HUES48 (cell line): ENCODE results near the gene CNTN4.

Source experiments
- H3K27ac ChIP-seq: one replicate; pipeline ENCODE4 v1.7.0; 2013; ENCODE audit warnings: low read depth, low read length, inconsistent platforms
- H3K27me3 ChIP-seq: 2 replicates; pipeline ENCODE4 v1.6.1; 2013; ENCODE audit warnings: mild to moderate bottlenecking, low read length; ENCODE audit not compliant: control insufficient read depth, insufficient read depth
- H3K36me3 ChIP-seq: 2 replicates; pipeline ENCODE4 v1.6.1; 2013; ENCODE audit warnings: low read length; ENCODE audit not compliant: control insufficient read depth, insufficient read depth
- H3K4me1 ChIP-seq: 2 replicates; pipeline ENCODE4 v1.6.1; 2013; ENCODE audit warnings: mild to moderate bottlenecking, low read length; ENCODE audit not compliant: control insufficient read depth, insufficient read depth
- H3K4me3 ChIP-seq: 2 replicates; pipeline ENCODE4 v1.5.1; 2013; ENCODE audit warnings: mild to moderate bottlenecking, low read depth, low read length
- H3K9ac ChIP-seq: 2 replicates; pipeline ENCODE4 v1.6.1; 2013; ENCODE audit warnings: mild to moderate bottlenecking, low read depth, low read length, moderate library complexity
- H3K9me3 ChIP-seq: 2 replicates; pipeline ENCODE4 v1.6.1; 2013; ENCODE audit warnings: low read length; ENCODE audit not compliant: control insufficient read depth, insufficient read depth

The CNTN4 gene

GRCh38 chr3:3087716-3088465 is 989.2 kb downstream of the CNTN4 start:
- Histone ChIP-seq H3K27ac (no peak overlapping the region), H3K4me3 (no peak overlapping the region)

DNA sequence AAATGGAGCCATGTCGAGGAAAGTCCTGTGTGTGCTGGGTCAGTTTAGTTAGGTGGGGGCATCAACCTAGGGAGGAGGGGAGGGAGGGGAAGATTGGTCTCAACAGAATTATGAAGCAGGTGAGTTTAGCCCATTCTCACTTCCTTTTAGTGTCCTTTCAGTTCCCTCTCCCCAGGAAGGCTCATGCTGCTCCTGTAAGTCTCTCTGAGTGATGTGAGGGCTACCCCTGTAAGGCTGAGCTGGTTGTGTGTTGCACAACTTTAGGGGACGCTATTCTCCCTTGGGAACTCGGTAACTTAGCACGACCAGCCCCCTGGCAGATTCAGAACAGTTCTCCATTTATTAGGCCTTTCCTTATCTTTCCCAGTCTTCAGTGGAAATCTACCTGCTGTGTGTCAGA is 990.4 kb downstream of the CNTN4 start:
- Histone ChIP-seq H3K27me3 (no peaks in the 10 kb centered on the region), H3K36me3 (no peaks in the 10 kb centered on the region), H3K9ac (no peak overlapping the region), H3K9me3 (no peaks in the 10 kb centered on the region), H3K4me1 (no peaks in the 10 kb centered on the region), H3K4me3 (no peak overlapping the region), H3K27ac (no peak overlapping the region)

More at GRCh38 chr3:3087716-3088465, 989.2 kb downstream of the CNTN4 start:
- Histone ChIP-seq H3K9ac (no peak overlapping the region), H3K4me1 (no peaks in the 10 kb centered on the region; the same call in 1 of the 2 replicates), H3K27me3 (no peaks in the 10 kb centered on the region), H3K36me3 (no peaks in the 10 kb centered on the region), H3K9me3 (no peaks in the 10 kb centered on the region)

- no peak overlapping the region for H3K9ac ChIP-seq
- H3K4me3 ChIP-seq = no peak overlapping the region
- no peaks in the 10 kb centered on the region for H3K27me3 ChIP-seq
- H3K9me3 ChIP-seq = no peaks in the 10 kb centered on the region
- H3K4me1 ChIP-seq = no peaks in the 10 kb centered on the region
- H3K27ac ChIP-seq = no peak overlapping the region
- H3K36me3 ChIP-seq = no peaks in the 10 kb centered on the region
Observed at GRCh38 chr3:3097958-3098357, 999.3 kb downstream of the CNTN4 start.

DNA sequence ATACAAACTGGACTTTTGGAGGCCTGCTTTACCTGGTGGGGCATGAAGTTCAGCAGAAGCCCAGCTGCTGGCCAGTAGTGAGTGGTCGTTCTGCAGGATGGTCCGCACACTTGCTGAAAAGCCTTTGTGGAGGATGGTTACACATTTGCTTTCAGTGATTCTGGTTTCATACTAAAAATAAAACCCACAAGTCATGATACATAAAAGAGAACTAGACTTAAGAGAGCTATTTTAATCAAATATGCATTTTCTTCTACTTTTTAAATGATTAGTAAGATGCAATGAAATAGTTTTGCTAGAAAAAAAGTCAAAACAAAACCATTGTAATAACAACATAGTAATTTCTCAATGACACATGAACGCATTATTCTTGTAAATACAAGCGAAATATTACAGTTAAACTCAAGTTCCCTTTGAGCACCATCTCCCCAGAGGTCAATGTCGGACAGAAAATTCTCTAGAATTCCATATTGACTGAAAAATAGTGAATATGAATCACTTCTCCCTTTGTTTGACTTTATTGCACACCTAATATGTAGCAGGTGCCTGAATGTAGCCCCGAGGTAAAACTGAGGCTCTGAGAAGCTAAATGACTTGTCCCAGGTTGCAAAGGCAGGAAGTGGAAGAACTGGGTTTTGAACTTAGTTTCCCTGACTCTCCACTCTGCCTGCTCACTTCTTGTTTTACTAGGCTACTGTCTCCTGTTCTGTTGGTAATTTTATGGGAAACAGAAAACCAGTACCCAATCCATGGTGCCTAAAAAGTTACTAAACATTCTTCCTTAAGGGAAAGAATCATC is 1003.2 kb downstream of the CNTN4 start:
- H3K4me1 ChIP-seq = no peaks in the 10 kb centered on the region
- no peaks in the 10 kb centered on the region for H3K36me3 ChIP-seq
- no peak overlapping the region for H3K27ac ChIP-seq
- H3K27me3 ChIP-seq = no peaks in the 10 kb centered on the region
- no peak overlapping the region for H3K9ac ChIP-seq
- no peaks in the 10 kb centered on the region for H3K9me3 ChIP-seq
- H3K4me3 ChIP-seq = no peak overlapping the region

GRCh38 chr3:3102751-3103150 is 1004.1 kb downstream of the CNTN4 start:
- Histone ChIP-seq H3K27me3 (no peaks in the 10 kb centered on the region), H3K4me1 (no peaks in the 10 kb centered on the region), H3K4me3 (no peak overlapping the region), H3K27ac (no peak overlapping the region), H3K9ac (no peak overlapping the region), H3K36me3 (no peaks in the 10 kb centered on the region), H3K9me3 (no peaks in the 10 kb centered on the region)

- Histone ChIP-seq H3K4me3 (no peak overlapping the region), H3K27ac (no peak overlapping the region), H3K4me1 (peaks cover 11% of the 10 kb centered on the region), H3K36me3 (no peaks in the 10 kb centered on the region), H3K9me3 (no peaks in the 10 kb centered on the region), H3K9ac (no peak overlapping the region), H3K27me3 (no peaks in the 10 kb centered on the region)
Observed at GRCh38 chr3:3105246-3105645, 1006.6 kb downstream of the CNTN4 start.

DNA sequence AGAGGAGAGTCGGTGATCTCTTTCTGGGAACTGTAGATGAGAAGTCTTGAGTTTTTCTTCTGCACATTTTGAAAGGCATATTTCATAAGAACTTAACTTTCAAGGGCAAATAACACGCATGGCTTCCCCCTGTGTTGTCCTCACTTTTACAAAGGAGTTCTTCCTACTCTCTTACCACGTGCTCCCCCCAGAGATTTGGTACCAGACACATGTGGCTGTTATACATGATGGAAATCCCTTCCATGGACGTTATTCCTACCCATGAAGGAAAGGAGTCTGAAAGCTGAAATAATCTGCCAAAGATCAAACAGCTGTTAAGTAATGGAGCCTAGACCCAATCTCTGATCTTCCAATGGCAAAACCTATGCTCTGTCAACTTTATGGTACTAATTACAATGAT is 1007.1 kb downstream of the CNTN4 start:
- H3K4me3 ChIP-seq = no peak overlapping the region
- H3K36me3 ChIP-seq = no peaks in the 10 kb centered on the region
- H3K4me1 ChIP-seq = peaks cover 17% of the 10 kb centered on the region
- H3K27ac ChIP-seq = no peak overlapping the region
- no peaks in the 10 kb centered on the region for H3K9me3 ChIP-seq
- H3K27me3 ChIP-seq = no peaks in the 10 kb centered on the region
- H3K9ac ChIP-seq = no peak overlapping the region

GRCh38 chr3:3107181-3107580 is 1008.5 kb downstream of the CNTN4 start:
- no peaks in the 10 kb centered on the region for H3K9me3 ChIP-seq
- H3K4me1 ChIP-seq = peaks cover 18% of the 10 kb centered on the region
- no peaks in the 10 kb centered on the region for H3K27me3 ChIP-seq
- H3K27ac ChIP-seq = no peak overlapping the region
- H3K9ac ChIP-seq = no peak overlapping the region
- H3K36me3 ChIP-seq = no peaks in the 10 kb centered on the region
- H3K4me3 ChIP-seq = no peak overlapping the region
